H1 (cell line): ENCODE measurements around the gene MARCHF10. TPM values are rescaled to one million over a fixed set of nuclear protein-coding genes. Genes with fewer than 3 reads are reported as not detected.

ENCODE experiments used
- CBX5 ChIP-seq: fragments of 300-800, 300-1000 bp; sonication (generic); IDR thresholded peaks from 2 replicates; pipeline ENCODE4 v1.7.1; 2016; ENCODE audit warnings: antibody characterized with exemption, low read length, low read depth
- CHD2 ChIP-seq: IDR thresholded peaks from 2 replicates; pipeline ENCODE4 v1.6.1; 2012; ENCODE audit warnings: low read length, improper control_type of control experiment
- EGR1 ChIP-seq: IDR thresholded peaks from 2 replicates; pipeline ENCODE4 v1.6.1; 2011; ENCODE audit warnings: low read depth, low read length, borderline replicate concordance
- EP300 ChIP-seq, 2 experiments: IDR thresholded peaks; 1 replicate in 1 of 2; 2 replicates in 1 of 2; pipeline ENCODE4 v1.6.1; 2011 to 2012; ENCODE audit warnings: low read depth in 2 of 2, low read length in 2 of 2, mild to moderate bottlenecking in 2 of 2, borderline replicate concordance in 1 of 2, inconsistent platforms in 1 of 2, moderate library complexity in 1 of 2
- HDAC2 ChIP-seq, 2 experiments: fragments of 300-600 bp in 1 of 2; sonication (generic) in 1 of 2; IDR thresholded peaks; 2 replicates each; pipeline ENCODE4 v1.6.1; 2011 to 2012; ENCODE audit warnings: low read depth in 2 of 2, low read length in 2 of 2, mild to moderate bottlenecking in 2 of 2, moderate library complexity in 2 of 2, borderline replicate concordance in 1 of 2, inconsistent platforms in 1 of 2
- HDAC6 ChIP-seq: IDR thresholded peaks from one replicate; pipeline ENCODE4 v1.7.1; 2012; ENCODE audit warnings: low read depth, mild to moderate bottlenecking, inconsistent platforms, low read length, moderate library complexity
- POLR2A ChIP-seq, 2 experiments: IDR thresholded peaks; 1 replicate in 1 of 2; 2 replicates in 1 of 2; pipeline ENCODE4 v1.6.1; 2011; ENCODE audit warnings: low read depth in 2 of 2, low read length in 2 of 2, mild to moderate bottlenecking in 2 of 2; ENCODE audit errors: control extremely low read depth in 1 of 2
- POLR2AphosphoS5 ChIP-seq: IDR thresholded peaks from 2 replicates; pipeline ENCODE4 v1.6.1; 2011; ENCODE audit warnings: low read depth, low read length
- RXRA ChIP-seq: IDR thresholded peaks from 2 replicates; pipeline ENCODE4 v1.6.1; 2011; ENCODE audit warnings: low read depth, mild to moderate bottlenecking, low read length, moderate library complexity; ENCODE audit not compliant: insufficient read depth
- SAP30 ChIP-seq: fragments of 300-600 bp; sonication (generic); IDR thresholded peaks from 2 replicates; pipeline ENCODE4 v1.7.1; 2012; ENCODE audit warnings: low read length, moderate library complexity, mild to moderate bottlenecking, inconsistent platforms; ENCODE audit not compliant: insufficient read depth, insufficient replicate concordance
- SIN3A ChIP-seq, 2 experiments: IDR thresholded peaks in 1 of 2; conservative IDR thresholded peaks in 1 of 2; 2 replicates each; pipeline ENCODE4 v1.6.1; 2011 to 2012; ENCODE audit warnings: low read length in 2 of 2, improper control_type of control experiment in 1 of 2, low read depth in 1 of 2, mild to moderate bottlenecking in 1 of 2
- SP4 ChIP-seq: IDR thresholded peaks from 2 replicates; pipeline ENCODE4 v1.6.1; 2012; ENCODE audit warnings: low read length, inconsistent platforms
- TBP ChIP-seq: IDR thresholded peaks from 2 replicates; pipeline ENCODE4 v1.6.1; 2011; ENCODE audit warnings: low read depth, low read length, improper control_type of control experiment
- YY1 ChIP-seq: IDR thresholded peaks from 2 replicates; pipeline ENCODE4 v1.6.1; 2011; ENCODE audit warnings: low read depth, mild to moderate bottlenecking, low read length
- polyA plus RNA-seq, 7 experiments: library from polyadenylated mRNA; depleted of rRNA in 3 of 7; stranded (reverse) in 5 of 7; unstranded in 2 of 7; fragments of >200 nt in 5 of 7; fragments of 200-250 nt in 2 of 7; gene quantifications; 1 replicate in 5 of 7; 2 replicates in 1 of 7; 4 replicates in 1 of 7; pipeline versions ENCODE4 v1.2.1 to v1.2.3, GENCODE V29; 2011 to 2013; ENCODE audit warnings: missing spikeins in 2 of 7, mixed read lengths in 2 of 7
- total RNA-seq: library from RNA; stranded (reverse); fragmentation: NEBNext Ultra II Directional; extraction: Animal tissue kit (Norgen Biotek cat#: 25700); gene quantifications from 2 replicates; pipeline ENCODE4 v1.2.1, GENCODE V29; 2021
- TF ChIP-seq, protein P1 (sequence below): IDR thresholded peaks from 2 replicates; pipeline ENCODE4 v1.6.1; 2011; ENCODE audit warnings: low read length, improper control_type of control experiment
- TF ChIP-seq, protein P2 (sequence below), 3 experiments: IDR thresholded peaks; 1 replicate in 2 of 3; 2 replicates in 1 of 3; pipeline versions ENCODE4 v1.5.1 to v1.6.1; 2011; ENCODE audit warnings: low read length in 3 of 3, mild to moderate bottlenecking in 3 of 3, inconsistent platforms in 2 of 3, low read depth in 1 of 3, moderate library complexity in 1 of 3; ENCODE audit not compliant: insufficient read depth in 1 of 3; ENCODE audit errors: control extremely low read depth in 1 of 3
- TF ChIP-seq, protein P3 (sequence below): IDR thresholded peaks from 2 replicates; pipeline ENCODE4 v1.6.1; 2012; ENCODE audit warnings: inconsistent platforms
- TF ChIP-seq, protein P4 (sequence below): IDR thresholded peaks from 2 replicates; pipeline ENCODE4 v1.6.1; 2012; ENCODE audit warnings: low read length, inconsistent platforms

The MARCHF10 gene
- total and polyA plus RNA-seq, 2 of the 8 experiments (the other 6 are each of a cell fraction or from before 2014, with no cell fraction given) = 0.48 to 0.73 TPM

- TF ChIP-seq SIN3A (conservative IDR thresholded peaks at IDR 0.05 in 1 of 2, IDR thresholded peaks at IDR 0.05 in 1 of 2; ENCODE audit: low read depth in 1 of 2, low read length in 2 of 2) (peak; percentile 39 to 59; a peak in 1 of 4 replicates), EP300 (IDR thresholded peaks at IDR 0.05; ENCODE audit: borderline replicate concordance in 1 of 2, low read depth in 2 of 2, low read length in 2 of 2) (peak in 1 of 2 experiments; percentile 12; a peak in 1 of 3 replicates), CBX5 (no peak), RXRA (no peak), HDAC2 (IDR thresholded peaks at IDR 0.05; ENCODE audit: borderline replicate concordance in 1 of 2, low read depth in 2 of 2, low read length in 2 of 2) (no peak; a peak in 1 of 4 replicates), EGR1 (peak; percentile 92), CHD2 (no peak), TBP (no peak), SAP30 (no peak), YY1 (no peak), POLR2A (IDR thresholded peaks at IDR 0.05; ENCODE audit: control extremely low read depth in 1 of 2, low read depth in 2 of 2, low read length in 2 of 2) (no peak), POLR2AphosphoS5 (no peak), HDAC6 (no peak), SP4 (no peak)
- TF ChIP-seq, protein P1, sequence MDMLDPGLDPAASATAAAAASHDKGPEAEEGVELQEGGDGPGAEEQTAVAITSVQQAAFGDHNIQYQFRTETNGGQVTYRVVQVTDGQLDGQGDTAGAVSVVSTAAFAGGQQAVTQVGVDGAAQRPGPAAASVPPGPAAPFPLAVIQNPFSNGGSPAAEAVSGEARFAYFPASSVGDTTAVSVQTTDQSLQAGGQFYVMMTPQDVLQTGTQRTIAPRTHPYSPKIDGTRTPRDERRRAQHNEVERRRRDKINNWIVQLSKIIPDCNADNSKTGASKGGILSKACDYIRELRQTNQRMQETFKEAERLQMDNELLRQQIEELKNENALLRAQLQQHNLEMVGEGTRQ = no peak
- TF ChIP-seq, protein P2, sequence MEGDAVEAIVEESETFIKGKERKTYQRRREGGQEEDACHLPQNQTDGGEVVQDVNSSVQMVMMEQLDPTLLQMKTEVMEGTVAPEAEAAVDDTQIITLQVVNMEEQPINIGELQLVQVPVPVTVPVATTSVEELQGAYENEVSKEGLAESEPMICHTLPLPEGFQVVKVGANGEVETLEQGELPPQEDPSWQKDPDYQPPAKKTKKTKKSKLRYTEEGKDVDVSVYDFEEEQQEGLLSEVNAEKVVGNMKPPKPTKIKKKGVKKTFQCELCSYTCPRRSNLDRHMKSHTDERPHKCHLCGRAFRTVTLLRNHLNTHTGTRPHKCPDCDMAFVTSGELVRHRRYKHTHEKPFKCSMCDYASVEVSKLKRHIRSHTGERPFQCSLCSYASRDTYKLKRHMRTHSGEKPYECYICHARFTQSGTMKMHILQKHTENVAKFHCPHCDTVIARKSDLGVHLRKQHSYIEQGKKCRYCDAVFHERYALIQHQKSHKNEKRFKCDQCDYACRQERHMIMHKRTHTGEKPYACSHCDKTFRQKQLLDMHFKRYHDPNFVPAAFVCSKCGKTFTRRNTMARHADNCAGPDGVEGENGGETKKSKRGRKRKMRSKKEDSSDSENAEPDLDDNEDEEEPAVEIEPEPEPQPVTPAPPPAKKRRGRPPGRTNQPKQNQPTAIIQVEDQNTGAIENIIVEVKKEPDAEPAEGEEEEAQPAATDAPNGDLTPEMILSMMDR (IDR thresholded peaks at IDR 0.05; ENCODE audit: control extremely low read depth in 1 of 3, insufficient read depth in 1 of 3, low read depth in 1 of 3, low read length in 3 of 3) = no peak
- TF ChIP-seq, protein P3, sequence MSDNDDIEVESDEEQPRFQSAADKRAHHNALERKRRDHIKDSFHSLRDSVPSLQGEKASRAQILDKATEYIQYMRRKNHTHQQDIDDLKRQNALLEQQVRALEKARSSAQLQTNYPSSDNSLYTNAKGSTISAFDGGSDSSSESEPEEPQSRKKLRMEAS = peak; percentile 9; the same call in 1 of the 2 replicates
- TF ChIP-seq, protein P4, sequence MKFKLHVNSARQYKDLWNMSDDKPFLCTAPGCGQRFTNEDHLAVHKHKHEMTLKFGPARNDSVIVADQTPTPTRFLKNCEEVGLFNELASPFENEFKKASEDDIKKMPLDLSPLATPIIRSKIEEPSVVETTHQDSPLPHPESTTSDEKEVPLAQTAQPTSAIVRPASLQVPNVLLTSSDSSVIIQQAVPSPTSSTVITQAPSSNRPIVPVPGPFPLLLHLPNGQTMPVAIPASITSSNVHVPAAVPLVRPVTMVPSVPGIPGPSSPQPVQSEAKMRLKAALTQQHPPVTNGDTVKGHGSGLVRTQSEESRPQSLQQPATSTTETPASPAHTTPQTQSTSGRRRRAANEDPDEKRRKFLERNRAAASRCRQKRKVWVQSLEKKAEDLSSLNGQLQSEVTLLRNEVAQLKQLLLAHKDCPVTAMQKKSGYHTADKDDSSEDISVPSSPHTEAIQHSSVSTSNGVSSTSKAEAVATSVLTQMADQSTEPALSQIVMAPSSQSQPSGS = no peak
These were observed at the start of gene MARCHF10 (continued) for GRCh38 chr17:62807812-62808575.
